H1 (cell line): ENCODE results near the gene ORC5.

ENCODE experiments used
- CTCF ChIP-seq, 3 experiments: IDR thresholded peaks; 1 replicate in 2 of 3; 2 replicates in 1 of 3; pipeline versions ENCODE4 v1.5.1 to v1.6.1; 2011; ENCODE audit warnings: low read length in 3 of 3, mild to moderate bottlenecking in 3 of 3, inconsistent platforms in 2 of 3, low read depth in 1 of 3, moderate library complexity in 1 of 3; ENCODE audit not compliant: insufficient read depth in 1 of 3; ENCODE audit errors: control extremely low read depth in 1 of 3
- EZH2 ChIP-seq: fragments of 200-600 bp; sonication (generic); IDR thresholded peaks from 2 replicates; pipeline ENCODE4 v1.7.1; 2012; ENCODE audit warnings: low read depth, mild to moderate bottlenecking, moderate library complexity, low read length, inconsistent platforms; ENCODE audit not compliant: severe bottlenecking
- RAD21 ChIP-seq, 2 experiments: IDR thresholded peaks in 1 of 2; conservative IDR thresholded peaks in 1 of 2; 2 replicates each; pipeline ENCODE4 v1.6.1; 2011; ENCODE audit warnings: low read depth in 2 of 2, low read length in 2 of 2, improper control_type of control experiment in 1 of 2, inconsistent platforms in 1 of 2, mild to moderate bottlenecking in 1 of 2, moderate library complexity in 1 of 2

- TF ChIP-seq RAD21 (IDR thresholded peaks at IDR 0.05 in 1 of 2, conservative IDR thresholded peaks at IDR 0.05 in 1 of 2; ENCODE audit: low read depth in 2 of 2, low read length in 2 of 2) (no peak), CTCF (IDR thresholded peaks at IDR 0.05; ENCODE audit: control extremely low read depth in 1 of 3, insufficient read depth in 1 of 3, low read depth in 1 of 3, low read length in 3 of 3) (no peak), EZH2 (no peak)
Observed at GRCh38 chr7:104242638-104243037, 34.8 kb upstream of the ORC5 start.
